CD4-positive, alpha-beta T cell treated with Interleukin-4 for 4 hours (primary cell): Measurements from ENCODE around the gene SLC7A4.
A peak's percentile ranks its signal among the peaks of the same experiment; 100 is the strongest.
"Not testable (repeated sequence)": the region's sequence is repeated elsewhere in the genome, so short reads cannot be mapped to it uniquely, and the experiment has no call there.

Source experiments
- DNase-seq: peaks from one replicate; pipeline ENCODE4 v3.0.0-alpha.2; 2020

Gene SLC7A4

GRCh38 chr22:21018314-21018713 lies 14.0 kb downstream of the SLC7A4 start:
- DNase-seq: no peak

DNA sequence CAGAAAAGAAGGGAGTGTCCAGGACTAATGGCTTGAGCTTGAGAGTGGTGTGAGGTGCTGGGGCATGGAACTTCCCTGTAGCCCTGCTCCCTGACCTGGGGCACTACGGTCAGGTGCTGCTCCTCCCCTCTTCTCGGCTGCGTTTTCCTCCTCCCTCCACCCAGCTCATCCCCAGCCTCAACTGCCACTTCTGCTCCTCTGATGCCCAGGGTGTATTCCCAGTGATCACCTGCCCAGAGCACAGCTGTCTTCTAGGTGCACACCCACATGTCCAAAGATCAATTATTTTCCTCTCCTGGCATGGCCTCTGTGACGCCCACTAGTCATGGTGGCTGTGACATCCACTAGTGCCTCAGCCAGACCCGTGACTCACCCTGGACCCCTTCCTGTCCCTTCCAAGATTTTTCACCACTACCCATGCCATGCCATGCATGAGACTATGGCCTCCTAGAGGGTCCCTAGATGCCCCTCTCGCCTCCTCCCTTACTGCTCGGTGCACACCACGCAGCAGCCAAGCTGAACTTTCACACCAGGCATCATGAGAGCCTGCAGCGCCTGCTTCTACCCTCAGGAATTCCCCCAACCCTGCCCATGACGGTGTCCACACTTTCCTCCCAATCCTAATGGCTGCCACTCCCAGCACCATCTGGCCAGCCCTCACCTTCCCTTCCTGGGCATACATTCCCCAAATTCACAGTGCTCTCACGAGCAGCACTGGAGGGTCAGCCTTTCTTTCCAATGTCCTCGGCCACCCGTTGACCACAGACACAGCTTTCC lies 15.5 kb downstream of the SLC7A4 start:
- no peak for DNase-seq

- DNase-seq: no peak
These were observed 16.8 kb downstream of the SLC7A4 start for GRCh38 chr22:21015466-21016006.

- DNase-seq: no peak
These were observed 17.5 kb downstream of the SLC7A4 start, which contains the start of gene P2RX6 for GRCh38 chr22:21014726-21015465. Gene P2RX6 (plus strand): TSS chr22:21015165. CDS start chr22:21015175, 10 bp downstream.

DNA sequence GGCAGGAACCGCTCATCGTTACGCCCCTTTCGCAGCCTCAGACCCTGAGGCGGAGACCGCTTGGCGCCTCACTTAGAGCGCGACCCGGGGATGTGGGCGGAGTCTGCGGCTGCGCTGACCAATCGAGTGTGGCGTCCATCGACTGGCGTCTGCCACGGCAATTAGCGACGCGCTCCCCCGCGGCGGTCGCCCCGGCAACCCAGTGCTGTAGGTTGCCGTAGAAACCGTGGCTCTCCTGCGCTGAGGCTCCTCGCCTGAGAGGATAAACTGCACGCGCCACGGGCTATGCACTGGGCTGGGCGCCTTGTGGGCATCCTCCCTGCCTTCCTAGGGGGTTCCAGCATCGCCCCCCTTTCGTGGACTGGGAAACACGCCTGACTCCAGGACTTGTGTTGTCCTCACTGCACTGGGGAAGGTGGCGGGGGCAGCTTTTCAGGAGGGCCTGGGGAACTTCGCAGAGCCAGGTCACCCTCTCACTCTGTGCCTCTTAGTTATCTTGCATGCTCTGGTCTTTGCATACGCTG lies 18.1 kb downstream of the SLC7A4 start:
- peak; percentile 88 for DNase-seq

DNA sequence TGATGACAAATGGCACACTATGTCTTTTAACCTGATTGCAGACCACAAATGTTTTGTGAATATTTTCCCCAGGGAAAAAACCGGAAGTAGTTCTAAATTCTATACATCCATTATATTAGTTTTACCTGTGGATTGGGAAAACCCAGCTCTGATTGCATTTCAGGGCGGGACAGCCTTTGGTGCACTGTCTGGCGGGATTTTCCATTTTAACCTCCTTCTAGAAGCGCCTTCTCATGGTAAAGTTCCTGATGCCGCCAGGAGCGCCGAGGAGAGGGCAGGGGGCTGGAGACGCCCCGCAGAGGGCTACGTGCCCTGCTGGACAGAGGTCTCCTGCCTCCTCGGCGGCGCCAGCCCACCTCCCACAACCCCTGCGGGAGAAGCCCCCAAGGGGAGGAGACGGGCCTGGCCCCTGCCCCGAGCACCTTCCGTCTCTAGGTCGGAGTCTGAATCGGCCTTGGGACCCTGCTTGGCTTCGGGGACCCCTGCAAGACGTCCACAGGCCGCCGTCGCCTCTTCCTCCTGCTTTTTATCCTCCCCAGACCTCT lies 18.6 kb downstream of the SLC7A4 start:
- DNase-seq: no peak

DNA sequence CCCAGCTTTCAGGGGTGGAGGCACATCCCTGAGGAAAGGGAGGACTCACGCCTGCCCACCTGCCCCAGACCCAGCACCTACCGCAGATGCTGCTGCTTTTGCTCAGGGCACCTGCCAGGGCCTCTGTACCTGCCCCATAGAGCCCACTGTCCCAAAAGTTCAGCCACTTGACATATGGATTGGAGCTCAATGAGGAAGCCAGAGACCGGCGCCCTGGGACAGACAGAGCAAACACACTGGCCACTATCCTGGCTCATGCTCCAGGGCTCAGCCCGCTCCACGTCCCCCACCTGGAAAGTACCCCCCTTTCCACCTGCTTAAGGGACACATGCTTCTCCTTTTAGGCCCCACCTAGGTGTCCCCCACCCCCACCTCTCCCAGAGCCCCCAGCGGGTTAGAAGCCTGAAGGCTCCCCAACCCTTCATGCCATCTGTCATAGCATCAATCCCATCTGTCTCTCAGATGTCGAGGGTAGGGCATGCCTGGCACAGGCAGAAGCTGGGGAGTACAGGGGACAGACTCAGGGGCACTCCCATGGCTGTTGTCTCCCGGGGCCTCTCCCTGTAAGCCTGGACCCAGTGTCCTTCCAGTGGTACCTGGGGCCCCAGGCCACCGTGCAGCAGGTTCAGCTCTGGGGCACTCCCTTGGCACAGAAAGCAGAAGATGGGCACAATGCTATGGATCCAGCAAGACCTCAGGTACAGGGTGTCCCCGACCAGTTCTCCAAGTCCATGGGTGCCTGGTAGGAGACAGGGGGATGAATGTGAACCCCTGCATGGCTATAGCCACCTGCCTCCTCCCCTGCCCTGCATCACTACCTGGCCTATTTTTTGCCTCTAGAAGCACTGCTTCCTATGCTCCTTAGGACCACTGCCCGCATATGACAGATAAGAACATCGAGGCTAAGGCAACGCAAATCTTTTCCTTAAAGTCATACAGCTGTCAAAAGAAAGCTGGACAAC lies 19.6 kb downstream of the SLC7A4 start:
- no peak for DNase-seq

DNA sequence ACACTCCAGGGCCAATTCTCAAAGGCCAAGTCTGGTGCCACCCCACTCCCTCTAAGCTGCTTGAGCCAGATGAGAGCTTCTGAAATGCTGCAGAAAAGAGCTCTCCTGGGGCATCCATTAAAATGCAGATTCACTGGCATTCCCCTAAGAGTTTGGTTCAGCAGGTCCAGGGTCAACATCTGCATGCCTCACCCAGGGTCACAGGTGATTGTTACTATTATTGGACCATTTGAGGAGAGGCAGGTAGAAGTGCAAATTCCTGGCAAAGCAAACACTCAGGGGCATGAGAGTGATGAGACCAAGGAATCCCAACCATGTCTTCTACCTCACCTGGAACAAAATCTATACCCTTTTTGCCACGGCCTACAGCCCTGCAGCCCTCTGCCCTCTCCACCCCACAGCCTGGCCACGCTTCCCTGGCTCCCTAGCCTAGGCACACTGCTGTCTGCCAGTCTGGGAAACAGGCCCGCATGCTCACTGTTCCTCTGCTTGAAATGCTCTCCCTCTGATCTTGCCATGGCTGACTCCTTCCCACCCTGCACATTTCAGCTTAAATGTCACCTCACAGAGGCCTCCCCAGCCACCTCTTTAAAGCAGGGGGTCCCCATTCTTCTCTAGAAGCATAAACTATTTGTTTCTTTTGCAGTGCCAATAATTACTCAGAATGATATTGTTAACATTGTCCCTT lies 21.8 kb downstream of the SLC7A4 start:
- DNase-seq: no peak

- DNase-seq: peak; percentile 14
These were observed 22.5 kb downstream of the SLC7A4 start for GRCh38 chr22:21009638-21010425.

GRCh38 chr22:21009208-21009607 lies 23.2 kb downstream of the SLC7A4 start:
- DNase-seq: not testable (repeated sequence)

GRCh38 chr22:21003782-21004181 lies 28.6 kb downstream of the SLC7A4 start:
- DNase-seq: no peak

DNA sequence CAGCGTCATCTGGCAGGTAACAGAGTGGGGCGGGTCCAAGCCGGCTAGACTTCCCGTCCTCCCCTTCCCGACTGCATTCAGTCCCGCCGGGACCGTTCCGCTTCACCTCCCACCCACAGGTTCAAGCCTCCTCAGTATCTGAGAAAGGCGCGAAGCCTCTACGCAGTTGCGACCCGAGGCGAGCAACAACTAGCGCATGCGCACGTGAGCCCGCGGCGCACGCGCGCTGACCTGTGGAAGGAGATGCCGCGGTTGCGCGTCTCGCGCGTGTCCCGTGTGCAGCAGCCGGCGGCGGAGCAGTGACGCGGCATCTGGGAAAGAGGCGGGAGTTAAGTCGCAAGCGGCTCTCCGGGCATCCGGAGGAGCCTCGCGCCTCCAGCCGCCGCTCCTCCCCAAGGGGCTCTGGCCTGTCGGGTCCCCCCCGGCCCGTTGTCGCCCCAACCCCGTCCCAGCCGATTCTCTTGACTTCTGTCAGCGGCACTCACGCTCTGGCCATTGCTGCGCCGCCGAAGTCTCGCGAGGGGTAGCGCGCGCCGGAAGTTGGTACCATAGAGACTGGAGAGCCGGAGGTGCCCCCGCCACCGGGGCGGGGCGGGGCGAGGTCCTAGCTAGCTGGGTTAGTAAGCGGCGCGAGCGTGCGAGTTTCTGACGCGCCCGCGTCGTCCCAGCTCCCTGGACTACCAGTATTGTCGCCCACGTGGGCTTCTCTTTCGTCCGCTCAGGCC lies 30.6 kb downstream of the SLC7A4 start, which contains the start of gene THAP7:
Gene THAP7, minus strand, starts transcription at position 518 of the 725 bp plus-strand sequence. Its CDS starts 207 bp downstream, at position 311.
- DNase-seq: peak; percentile 96

DNA sequence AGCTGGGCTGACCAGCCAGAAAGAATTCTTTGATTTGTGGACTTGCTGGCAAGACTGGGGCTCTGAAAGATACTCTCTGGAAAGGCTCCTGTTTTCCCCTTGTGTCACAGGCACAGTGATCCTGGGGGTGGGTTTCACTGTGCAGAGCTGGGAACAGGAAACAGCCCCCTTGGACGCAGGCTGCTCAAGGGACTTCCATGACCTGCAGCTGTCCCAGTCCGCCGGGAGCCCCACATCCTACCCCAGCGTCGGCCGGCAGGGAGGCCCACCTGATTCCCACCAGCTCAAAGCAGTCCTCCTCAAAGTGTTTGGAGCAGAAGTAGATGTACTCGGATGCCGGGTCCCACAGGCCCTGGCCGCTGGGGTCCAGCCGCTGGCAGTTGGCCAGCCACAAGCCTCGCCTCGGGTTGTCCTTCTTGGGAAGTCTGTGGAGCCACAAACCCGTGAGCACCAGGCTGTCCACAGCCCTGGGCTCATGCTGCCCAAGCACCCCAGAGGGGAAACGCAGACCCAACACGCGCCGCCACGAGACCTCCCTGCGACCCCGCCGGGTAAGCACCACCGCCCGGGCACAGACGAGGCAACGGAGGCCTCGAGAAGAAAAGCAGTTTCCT lies 31.3 kb downstream of the SLC7A4 start:
- no peak for DNase-seq

DNA sequence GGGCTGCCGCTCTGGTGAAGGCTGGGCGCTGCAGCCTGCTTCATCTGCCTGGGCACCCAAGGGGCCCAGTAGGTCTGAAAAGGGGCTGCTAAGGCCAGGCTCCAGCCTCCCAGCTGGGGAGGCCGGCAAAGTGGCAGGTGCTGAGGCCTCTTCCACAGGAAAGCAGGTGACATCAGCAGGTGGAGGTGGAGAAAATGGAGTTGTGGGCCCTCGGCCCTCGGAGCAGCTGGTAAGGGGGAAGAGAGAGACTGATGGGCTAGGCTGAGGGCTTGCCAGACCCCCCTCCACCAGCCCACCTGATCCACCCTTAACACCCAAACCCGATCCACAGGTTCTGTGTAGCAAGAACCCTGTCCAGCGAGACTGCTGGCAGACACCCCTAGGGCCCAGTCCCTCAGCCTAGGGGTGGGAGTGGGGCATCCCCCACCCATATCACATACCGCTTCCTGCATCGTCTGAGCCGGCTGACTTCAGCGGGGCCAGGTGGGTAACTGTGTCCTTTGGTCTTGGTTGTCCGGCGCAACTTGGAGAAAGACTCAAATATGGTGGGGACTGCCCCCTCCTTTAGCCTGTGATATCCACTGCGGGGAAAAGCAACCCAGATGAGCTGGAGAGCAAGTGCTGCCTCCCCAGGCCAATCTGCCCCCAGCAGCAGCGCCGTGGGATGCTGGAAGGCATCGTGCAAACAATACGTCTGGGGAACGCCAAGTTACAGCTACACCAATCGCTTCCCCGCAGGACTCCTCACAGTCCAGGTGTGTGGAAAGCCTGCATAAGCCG lies 32.0 kb downstream of the SLC7A4 start:
- DNase-seq: no peak

GRCh38 chr22:20999350-21000206 lies 32.8 kb downstream of the SLC7A4 start:
- DNase-seq: no peak

GRCh38 chr22:20998411-20999336 lies 33.7 kb downstream of the SLC7A4 start:
- DNase-seq: no peak
